IPS-NIHi11 (cell line): ENCODE data around the gene XKR8.

Experiments used
- DNase-seq: peaks from one replicate; pipeline ENCODE4 v3.0.0; 2012; ENCODE audit warnings: mixed read lengths, low spot score

Gene XKR8, protein sequence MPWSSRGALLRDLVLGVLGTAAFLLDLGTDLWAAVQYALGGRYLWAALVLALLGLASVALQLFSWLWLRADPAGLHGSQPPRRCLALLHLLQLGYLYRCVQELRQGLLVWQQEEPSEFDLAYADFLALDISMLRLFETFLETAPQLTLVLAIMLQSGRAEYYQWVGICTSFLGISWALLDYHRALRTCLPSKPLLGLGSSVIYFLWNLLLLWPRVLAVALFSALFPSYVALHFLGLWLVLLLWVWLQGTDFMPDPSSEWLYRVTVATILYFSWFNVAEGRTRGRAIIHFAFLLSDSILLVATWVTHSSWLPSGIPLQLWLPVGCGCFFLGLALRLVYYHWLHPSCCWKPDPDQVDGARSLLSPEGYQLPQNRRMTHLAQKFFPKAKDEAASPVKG

DNA sequence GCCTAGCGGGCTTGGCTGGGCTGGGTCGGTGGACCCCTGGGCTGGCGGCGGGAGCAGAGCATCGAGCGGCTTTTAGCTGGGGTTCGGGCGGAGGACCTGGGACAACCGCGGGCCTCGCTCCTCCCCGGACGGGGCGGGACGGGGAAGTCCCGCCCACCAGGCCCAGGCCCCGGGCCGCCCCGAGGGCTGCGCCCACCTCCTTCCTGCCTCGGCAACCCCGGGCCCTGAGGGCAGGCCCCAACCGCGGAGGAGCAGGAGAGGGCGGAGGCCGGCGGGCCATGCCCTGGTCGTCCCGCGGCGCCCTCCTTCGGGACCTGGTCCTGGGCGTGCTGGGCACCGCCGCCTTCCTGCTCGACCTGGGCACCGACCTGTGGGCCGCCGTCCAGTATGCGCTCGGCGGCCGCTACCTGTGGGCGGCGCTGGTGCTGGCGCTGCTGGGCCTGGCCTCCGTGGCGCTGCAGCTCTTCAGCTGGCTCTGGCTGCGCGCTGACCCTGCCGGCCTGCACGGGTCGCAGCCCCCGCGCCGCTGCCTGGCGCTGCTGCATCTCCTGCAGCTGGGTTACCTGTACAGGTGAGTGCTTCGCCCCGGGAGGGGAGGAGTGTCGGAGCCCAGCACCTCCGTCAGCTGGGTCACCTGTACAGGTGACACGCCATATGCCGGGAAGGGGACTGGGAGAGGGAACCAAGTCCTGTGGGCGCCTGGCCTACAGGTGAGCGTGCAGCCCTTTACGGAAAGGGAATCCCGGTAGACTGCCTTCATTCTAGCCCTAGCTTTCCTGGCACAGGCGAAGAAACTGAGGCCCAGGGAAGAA lies at the start of gene XKR8:
TSS of gene XKR8 (plus strand) at position 182 of the 812 bp plus-strand sequence. CDS start at position 279, 97 bp downstream.
- peak; percentile 99 for DNase-seq

DNA sequence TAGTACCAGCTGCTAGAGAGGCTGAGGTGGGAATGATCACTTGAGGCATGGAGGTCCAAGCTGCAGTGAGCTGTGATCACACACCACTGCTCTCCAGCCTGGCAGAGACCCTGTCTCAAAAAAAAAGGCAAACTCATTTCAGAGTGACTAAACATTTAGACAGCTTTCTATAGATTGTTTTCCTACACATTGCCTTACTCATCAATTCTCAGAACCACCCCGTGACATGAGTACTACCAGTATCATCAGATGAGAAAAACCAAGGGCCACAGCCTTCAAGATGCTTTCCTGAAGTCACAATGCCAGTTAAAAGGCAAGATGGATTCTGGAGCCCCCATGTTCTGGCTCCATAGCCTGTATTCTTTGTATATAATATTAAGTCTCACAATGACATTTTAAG lies 47.3 kb upstream of the XKR8 start:
- DNase-seq, result no peak

DNA sequence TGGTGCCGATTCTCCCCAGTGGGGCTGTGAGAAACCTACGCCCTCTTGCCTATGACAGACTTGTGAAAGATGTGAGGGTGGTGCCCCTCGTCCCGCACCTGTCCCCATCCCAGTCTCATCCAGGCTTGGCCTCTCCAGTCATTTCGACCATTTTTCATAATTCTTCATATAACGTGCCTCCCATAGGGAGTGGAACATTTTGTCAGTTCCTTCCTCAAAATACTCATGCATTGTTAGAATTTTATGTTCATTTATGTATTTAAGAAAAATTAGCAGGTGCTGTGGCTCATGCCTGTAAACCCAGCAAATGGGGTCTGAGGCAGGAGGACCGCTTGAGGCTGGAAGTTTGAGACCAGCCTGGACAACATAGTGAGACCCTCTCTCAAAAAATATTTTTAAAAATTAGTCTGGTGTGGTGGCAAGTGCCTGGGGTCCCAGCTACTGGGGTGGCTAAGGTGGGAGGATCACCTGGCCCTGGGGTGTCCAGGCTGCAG lies 44.6 kb upstream of the XKR8 start:
- DNase-seq, result no peak

DNA sequence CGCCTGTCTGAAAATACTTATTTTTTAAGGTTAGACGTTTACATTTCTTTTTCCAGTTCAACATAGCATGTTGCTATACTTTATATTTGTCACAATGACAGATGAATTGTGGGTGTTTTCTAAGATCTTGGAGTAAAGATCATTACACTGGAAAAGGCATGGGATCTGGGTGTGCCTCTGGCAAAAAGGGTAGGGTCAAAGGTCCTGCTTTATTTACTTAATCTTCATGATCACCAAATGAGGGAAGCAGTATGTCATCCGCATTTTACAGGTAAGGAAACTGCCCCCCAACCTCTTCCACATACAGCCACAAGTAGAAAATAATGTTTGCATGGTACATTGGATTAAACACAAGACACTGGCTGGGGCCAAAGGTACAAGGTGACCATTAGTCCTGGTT lies 37.5 kb upstream of the XKR8 start:
- no peak for DNase-seq

DNA sequence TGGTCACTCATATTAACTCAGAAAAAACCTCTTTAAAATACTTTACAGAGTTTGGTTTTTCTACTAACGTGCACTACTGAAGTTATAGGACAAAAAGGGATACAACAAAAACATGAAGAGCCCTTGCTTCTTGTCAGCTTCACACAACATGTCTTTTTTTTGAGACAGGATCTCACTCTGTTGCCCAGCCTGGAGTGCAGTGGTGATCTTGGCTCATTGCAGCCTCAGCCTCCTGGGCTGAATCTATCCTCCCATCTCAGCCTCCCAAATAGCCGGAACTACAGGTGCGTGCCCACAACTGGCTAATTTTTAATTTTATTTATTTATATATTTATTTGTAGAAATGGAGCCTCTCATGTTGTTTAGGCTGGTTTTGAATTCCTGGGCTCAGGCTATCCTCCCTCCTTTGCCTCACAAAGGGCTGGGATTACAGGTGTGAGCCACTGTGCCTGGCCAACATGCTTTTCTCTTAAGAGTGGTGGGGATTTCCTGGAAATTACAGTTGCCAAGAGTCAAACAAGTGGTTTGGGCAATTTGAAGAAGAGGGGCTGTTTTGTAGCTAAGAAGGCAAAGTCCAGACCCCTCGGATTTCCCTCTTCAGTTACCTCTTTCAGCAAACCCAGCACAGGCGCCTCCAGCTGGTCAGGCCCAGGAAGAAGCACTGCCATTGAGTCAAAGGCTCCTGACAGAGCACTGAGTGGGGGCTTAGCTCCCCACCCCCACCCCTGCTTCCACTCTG lies 31.4 kb upstream of the XKR8 start:
- peak; percentile 35 for DNase-seq

DNA sequence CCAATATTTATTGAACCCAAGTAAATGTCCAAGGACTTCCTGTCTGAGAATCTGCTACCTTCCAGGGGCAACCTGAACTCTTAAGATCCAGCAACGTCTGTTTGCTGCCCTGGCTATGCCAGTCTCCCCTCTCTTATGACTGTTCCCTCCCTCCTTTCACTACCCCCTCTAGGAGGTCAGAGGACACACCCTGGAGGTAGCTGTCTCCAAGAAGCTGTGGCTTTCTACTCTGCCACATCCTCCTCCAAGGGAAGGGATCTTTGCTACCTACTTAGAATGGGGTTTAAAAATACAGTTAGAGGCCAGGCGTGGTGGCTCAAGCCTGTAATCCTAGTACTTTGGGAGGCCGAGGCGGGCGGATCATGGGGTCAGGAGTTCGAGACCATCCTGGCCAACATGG lies 28.6 kb upstream of the XKR8 start:
- no peak for DNase-seq

DNA sequence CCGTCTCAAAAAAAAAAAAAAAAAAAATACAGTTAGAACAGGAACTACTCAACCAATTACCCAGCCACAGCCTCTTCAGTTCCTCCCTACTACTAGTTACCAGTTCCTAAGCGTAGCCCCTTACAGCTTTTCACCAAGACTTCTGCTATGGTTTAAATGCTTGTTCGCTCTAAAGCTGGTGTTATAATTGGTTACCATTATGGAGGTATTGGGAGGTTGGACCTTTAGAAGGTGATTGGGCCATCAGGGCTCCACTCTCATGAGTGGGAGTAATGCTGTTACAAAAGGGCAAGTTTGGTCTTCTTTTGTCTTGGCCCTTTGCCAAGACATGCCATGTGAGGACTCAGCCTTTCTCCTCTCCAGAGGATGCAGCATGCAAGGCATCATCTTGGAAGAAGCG lies 28.0 kb upstream of the XKR8 start:
- DNase-seq, result no peak

DNA sequence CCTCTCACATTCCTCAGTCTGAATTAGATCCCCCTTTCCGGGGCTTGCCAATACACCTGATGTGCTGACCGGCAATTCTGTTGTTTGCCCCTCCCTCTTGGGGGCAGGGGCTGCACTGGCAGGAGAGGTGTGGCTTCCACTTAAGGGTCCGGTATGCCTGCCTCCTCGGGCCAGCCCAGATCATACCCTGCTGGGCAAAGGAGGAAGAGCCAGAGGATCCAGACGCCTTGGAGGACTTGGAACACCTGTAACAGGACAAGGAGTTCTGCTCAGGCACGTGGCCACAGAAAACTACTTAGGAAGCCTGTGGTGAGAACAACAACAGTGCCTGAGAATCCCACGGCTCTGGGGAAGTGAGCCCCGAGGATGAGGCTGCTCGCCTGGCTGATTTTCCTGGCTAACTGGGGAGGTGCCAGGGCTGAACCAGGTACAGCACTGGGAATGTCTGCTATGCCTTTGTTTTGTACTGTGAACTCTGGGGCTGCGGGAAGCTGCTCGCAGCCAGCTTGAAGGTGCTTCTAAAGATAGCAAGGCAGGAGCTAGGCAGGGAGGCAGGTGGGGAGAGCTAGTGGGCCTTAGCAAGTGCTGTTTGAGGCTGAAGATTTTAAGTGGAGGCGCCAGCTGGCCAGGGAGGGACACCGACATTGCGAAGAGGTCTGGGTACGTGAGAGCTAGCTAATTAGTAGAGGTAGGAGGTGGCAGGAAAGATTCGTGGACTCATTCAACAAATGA lies 24.8 kb upstream of the XKR8 start, which contains the start of gene SMPDL3B:
TSS of gene SMPDL3B (plus strand) at position 183 of the 732 bp plus-strand sequence. CDS start at position 367, 184 bp downstream.
- peak; percentile 89 for DNase-seq

DNA sequence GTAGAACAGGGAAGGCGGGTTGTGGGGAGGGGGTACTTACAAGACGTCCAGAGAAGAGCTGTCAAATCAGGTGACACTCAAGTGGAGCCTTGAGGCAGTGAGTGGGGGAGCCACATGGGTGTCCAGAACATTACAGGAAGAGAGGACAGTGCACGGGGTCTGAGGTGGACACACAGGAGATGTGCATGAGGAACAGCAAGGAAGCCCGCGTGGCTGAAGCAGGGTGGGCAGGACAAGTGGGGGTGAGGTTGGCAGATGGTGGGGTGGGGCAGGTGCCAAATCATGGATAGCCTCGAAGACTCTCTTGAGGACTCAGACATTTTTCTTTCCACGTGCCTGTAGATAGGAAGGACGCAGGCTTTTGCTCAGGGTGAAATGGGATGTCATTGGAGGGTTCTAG lies 24.1 kb upstream of the XKR8 start:
- DNase-seq, result no peak

DNA sequence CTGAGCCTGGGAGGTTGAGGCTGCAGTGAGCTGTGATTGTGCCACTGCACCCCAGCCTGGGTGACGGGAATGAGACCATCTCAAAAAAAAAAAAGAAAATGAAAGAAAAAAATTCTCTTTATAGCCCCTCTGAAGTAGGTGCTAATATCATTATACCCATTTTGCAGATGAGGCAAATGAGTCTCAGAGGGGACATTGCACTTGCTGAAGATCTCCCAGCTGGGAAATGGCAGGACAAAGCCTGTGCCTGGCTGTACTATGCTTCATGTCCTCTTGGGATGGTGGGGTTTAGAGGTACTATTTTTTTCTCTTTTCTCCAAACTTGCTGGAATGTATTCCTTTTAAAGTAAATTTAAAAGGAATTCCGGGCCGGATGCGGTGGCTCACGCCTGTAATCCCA lies 23.4 kb upstream of the XKR8 start:
- DNase-seq, result no peak

DNA sequence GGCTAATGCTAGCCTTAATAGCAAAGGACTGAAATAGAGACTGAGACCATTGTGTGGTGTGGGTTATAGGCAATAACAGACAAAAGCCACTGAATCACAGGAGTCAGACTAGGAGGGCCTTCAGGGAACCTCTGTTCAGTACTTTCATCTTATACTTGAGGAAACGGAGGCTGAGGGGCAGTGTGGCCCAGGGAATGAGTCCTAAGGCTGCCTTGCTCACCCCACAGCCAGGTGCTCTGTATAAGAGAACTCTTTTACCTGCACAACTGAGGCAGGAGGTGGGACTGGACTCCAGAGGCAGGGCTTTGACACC lies 22.3 kb upstream of the XKR8 start:
- no peak for DNase-seq

DNA sequence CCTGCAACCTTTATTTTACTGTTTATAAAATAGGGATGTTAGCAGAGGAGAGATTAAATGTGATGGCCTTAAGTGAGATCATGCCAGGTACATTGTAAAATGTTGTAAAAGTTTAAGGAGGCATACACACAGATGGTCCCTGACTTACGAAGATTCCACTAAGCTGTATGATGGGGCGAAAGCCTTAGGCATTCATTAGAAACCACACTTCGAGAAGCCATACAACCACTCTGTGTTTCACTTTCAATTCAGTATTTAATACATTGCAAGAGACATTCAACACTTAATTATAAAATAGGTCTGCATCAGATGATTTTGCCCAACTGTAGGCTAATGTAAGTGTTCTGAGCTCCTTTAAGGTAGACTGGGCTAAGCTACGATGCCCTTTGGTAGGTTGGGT lies 21.3 kb upstream of the XKR8 start:
- DNase-seq, result no peak

DNA sequence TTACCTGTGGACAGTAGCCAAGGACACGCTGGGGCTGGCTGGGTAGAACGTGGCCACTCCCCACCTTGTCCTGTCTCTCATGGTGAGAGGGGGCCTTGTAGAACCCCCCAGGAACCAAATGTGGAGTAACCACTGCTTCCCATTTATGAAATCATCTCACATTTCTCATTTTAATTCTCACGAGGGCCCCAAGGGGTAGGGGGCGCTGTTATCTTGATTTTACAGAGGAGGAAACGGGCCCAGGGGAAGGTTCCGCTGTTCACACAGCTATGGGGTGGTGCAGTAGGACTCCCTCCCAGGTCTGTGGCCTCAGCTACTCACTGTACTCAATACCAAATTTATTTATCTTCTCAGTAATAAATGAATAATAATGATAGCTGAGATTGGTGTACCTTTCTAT lies 19.5 kb upstream of the XKR8 start:
- DNase-seq, result peak; percentile 72

DNA sequence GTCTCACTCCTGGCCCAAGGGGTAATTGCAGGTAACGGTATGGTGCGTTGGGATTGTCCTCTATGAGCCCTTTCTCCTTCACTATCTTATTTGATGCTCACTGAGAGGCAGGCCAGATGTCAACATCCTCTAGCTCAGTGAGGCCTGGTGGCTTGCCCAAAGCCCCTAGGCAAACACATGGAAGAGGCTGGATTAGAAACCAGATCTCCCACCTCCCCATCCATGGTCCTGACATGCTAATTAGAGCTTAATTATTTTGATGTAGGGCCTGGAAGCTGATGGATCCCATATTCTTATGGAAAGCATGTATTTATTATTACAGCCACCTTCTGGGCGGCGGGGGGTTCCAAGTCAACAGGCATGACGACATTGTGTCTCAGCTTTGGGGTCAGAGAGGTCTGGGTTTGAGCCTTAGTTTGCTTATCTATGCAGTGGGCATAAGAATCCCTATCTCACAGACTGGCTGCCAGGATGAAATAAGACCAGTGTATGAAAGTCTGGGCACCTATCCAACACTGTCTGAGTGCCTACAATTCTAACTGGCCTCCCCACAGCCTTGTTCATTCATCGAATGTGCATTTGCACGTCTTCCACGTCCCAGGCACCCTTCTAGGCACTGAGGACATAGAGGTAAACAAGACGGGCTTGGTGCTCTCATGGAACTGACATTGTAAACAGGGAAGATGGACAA lies 18.8 kb upstream of the XKR8 start:
- DNase-seq, result no peak

DNA sequence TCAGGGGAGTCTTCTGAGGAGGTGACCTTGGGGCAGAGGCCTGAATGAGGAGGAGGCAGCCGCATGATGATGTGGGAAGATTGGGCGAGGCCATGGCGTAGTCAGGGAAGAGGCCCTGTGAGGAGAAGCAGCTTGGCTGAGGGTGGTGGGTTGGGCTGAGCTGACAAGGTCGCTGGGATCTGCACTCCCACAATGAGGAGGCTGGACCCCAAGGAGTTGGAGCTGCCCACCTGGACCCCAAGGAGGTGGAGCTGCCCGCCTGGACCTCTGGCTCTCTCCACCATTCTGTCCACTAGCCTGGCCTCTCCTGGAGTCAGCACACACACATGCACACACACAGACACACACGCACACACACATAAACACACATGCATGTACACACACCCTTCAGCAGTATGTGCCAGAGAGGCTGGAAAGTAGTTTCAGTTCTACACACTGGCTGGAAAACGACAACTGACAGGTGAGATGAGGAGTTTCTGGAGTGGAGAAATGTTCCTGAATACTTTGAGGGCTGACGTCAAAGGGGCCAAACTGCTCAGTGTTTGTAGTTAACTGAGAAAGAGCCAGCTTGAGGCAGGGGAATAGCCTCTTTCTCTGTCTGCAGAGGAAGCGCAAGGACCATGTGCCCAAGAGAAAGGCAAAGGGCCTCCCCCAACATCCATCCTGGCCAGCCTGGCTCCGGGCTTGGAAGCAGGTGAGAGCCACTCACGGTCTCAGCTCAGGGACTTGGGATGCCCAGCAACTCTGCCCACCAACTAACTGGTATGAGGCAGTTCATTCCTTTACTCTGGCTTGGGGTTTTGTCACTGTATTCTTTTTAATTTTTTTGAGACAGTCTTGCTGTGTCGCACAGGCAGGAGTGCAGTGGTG lies 17.9 kb upstream of the XKR8 start:
- no peak for DNase-seq

DNA sequence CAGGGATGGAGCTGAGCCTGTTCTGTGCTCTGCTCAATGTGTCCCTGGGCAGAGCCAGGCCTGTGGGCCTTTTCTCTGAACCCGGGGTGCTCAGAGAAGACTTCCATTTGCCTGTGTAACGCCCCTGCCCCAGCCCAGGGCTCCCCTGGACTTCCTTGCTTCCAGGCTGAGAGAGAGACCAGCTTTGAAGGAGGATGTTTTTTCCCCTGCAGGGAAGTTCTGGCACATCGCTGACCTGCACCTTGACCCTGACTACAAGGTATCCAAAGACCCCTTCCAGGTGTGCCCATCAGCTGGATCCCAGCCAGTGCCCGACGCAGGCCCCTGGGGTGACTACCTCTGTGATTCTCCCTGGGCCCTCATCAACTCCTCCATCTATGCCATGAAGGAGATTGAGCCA lies 14.8 kb upstream of the XKR8 start:
- no peak for DNase-seq

DNA sequence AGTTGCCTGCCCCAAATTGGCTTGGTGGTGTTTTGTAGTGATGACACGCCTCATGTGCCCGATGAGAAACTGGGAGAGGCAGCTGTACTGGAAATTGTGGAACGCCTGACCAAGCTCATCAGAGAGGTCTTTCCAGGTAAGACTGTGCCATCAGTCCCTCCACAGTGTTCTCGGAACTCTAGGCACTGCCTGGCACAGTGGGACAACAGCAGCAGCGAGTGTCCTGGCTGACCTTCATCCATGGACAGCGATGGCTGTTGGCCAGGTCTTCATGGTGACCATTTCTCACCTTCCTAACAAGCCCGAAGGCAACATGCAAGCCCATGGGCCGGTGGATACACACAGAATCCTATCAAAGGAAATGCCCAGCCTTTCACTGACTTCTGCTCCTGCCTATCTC lies 10.7 kb upstream of the XKR8 start:
- DNase-seq, result no peak

DNA sequence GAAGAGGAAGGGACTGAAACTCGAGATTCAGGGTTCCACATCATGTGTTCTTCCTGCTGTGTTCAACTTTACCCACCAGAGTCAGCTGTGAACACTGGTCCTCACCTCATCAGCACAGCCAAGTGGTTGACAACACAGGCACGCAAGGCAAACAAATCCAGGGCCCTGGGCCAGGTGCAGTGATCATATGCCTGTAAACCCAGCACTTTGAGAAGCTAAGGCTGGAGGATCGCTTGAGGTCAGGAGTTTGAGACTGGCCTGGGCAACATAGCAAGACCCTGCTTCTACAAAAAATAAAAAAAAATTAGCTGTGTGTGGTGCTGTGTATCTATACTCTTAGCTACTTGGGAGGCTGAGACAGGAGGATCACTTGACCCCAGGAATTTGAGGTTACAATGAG lies 8.4 kb upstream of the XKR8 start:
- no peak for DNase-seq

DNA sequence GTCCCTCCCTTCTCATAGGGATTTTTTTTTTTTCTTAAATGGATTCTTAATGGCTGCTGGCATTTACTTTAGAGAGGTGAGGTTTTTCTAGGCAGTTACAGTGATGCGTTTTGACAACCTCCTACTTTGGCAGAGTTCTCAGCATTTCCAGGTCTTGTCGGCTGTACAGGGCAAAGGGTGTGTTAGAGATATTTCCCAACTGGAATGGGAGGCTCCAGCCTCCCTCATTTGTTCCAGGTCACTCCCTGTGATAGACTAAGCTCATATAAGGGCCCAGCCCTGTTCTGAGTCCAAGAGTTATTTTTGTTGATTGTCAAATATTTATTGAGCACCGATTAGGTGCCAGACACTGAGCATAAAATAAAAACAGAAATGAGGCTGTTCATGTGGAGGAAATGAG lies 7.6 kb upstream of the XKR8 start:
- no peak for DNase-seq

DNA sequence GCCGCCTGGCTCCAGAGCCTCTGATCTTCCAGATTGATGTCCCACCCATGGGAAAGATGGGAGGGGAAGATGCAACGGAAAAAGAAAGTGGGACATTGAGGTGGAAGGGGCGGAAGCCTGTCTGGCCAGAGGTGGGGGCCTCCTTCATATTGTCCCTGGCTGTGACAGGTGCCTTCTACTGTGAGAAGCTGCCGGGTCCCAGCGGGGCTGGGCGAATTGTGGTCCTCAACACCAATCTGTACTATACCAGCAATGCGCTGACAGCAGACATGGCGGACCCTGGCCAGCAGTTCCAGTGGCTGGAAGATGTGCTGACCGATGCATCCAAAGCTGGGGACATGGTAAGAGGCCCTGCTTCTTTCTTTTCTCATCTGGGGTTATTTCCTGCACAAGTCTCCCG lies 5.6 kb upstream of the XKR8 start:
- no peak for DNase-seq
